Measurements from ENCODE around the gene GATAD2A. TPM values are rescaled to one million over a fixed set of nuclear protein-coding genes. Genes with fewer than 3 reads are reported as not detected.

Gene GATAD2A
- polyA plus RNA-seq, 2 donors, result 13.9 to 21.0 TPM

GRCh38 chr19:19502808-19503602, 97.5 kb downstream of the GATAD2A start:
- Histone ChIP-seq H3K27ac (ENCODE audit: low read depth in 2 of 2, low read length in 1 of 2) (peak overlapping the region in 1 of 2 donors; percentile 25), H3K4me1 (ENCODE audit: control insufficient read depth in 2 of 2, insufficient read depth in 2 of 2, low read length in 1 of 2) (no peaks in the 10 kb centered on the region), H3K4me3 (ENCODE audit: low read depth in 1 of 2, low read length in 2 of 2) (no peak overlapping the region), H3K36me3 (ENCODE audit: control insufficient read depth in 2 of 2, insufficient read depth in 2 of 2, low read length in 1 of 2) (peaks cover 31 to 72% of the 10 kb centered on the region in 2 donors), H3K27me3 (ENCODE audit: control insufficient read depth in 1 of 2, insufficient read depth in 2 of 2, low read length in 2 of 2) (no peaks in the 10 kb centered on the region), H3K9me3 (ENCODE audit: control insufficient read depth in 2 of 2, insufficient read depth in 1 of 2, low read depth in 1 of 2, low read length in 1 of 2) (no peaks in the 10 kb centered on the region)
- 81 to 86% methylated on average over 18 of the region's 18 CpGs for WGBS, 2 donors

GRCh38 chr19:19504754-19505668, 99.5 kb downstream of the GATAD2A start:
- Histone ChIP-seq H3K36me3 (ENCODE audit: control insufficient read depth in 2 of 2, insufficient read depth in 2 of 2, low read length in 1 of 2) (peaks cover 28 to 55% of the 10 kb centered on the region in 2 donors), H3K4me1 (ENCODE audit: control insufficient read depth in 2 of 2, insufficient read depth in 2 of 2, low read length in 1 of 2) (peaks cover 0 to 2% of the 10 kb centered on the region in 2 donors), H3K4me3 (ENCODE audit: low read depth in 1 of 2, low read length in 2 of 2) (no peak overlapping the region), H3K27ac (ENCODE audit: low read depth in 2 of 2, low read length in 1 of 2) (no peak overlapping the region), H3K27me3 (ENCODE audit: control insufficient read depth in 1 of 2, insufficient read depth in 2 of 2, low read length in 2 of 2) (no peaks in the 10 kb centered on the region), H3K9me3 (ENCODE audit: control insufficient read depth in 2 of 2, insufficient read depth in 1 of 2, low read depth in 1 of 2, low read length in 1 of 2) (no peaks in the 10 kb centered on the region)
- 91 to 95% methylated on average over 23 of the region's 23 CpGs for whole genome bisulfite sequencing, 2 donors

DNA sequence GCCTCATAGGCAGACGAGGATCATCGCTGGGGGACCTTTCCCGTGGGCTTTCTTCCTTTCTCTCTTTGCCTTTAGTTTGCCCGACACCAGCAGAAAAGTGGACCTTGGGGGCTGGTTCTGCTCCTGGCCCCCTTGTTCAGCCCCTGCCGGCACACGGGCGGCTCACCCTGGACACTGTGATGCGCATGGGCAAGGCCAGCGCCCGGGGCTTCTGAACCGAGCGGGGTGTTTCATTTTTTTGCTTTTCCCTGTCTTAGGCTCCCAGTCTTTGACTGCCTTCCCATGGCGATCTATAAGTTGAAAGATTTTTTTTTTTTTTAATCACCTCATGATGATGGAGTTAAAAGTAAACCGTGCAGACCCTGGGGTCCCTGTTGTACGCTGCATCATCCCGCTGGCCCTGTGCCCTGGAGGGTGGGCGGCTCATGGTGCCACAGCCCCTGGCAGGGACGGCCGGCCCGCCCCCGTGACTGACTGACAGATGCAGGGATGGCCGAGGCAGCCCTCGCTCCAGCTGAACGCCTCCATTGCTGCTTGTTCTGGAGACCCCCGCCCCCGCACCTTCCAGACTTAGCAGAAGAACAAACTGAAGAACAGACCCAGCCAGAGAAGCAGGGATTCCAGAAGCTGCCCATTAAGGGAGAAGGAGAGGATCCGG, 100.3 kb downstream of the GATAD2A start:
- Histone ChIP-seq H3K4me3 (ENCODE audit: low read depth in 1 of 2, low read length in 2 of 2) (no peak overlapping the region), H3K4me1 (ENCODE audit: control insufficient read depth in 2 of 2, insufficient read depth in 2 of 2, low read length in 1 of 2) (peaks cover 0 to 5% of the 10 kb centered on the region in 2 donors), H3K36me3 (ENCODE audit: control insufficient read depth in 2 of 2, insufficient read depth in 2 of 2, low read length in 1 of 2) (peaks cover 25 to 48% of the 10 kb centered on the region in 2 donors), H3K9me3 (ENCODE audit: control insufficient read depth in 2 of 2, insufficient read depth in 1 of 2, low read depth in 1 of 2, low read length in 1 of 2) (no peaks in the 10 kb centered on the region), H3K27ac (ENCODE audit: low read depth in 2 of 2, low read length in 1 of 2) (no peak overlapping the region), H3K27me3 (ENCODE audit: control insufficient read depth in 1 of 2, insufficient read depth in 2 of 2, low read length in 2 of 2) (no peaks in the 10 kb centered on the region)
- WGBS, 2 donors, result 84 to 87% methylated on average over 27 of the region's 27 CpGs

DNA sequence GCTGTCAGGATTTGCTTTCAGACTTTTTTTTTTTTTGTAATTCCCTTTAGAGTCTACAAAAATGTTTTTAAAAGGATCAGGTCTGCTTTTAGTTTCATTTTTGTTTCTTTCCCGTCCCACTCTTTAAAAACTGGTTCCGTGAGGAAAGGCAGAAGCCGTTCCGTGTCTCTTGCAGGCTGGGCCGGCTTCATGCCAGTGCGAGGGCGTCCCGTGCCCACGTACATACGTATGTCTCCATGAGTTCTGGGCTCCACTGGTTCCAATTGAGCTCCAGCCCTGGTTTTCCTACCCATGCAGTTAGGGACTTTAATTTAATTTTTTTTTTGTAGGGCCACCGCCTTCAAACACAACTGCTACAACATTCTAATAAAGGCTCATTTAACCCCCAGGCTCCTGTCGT, 101.1 kb downstream of the GATAD2A start:
- Histone ChIP-seq H3K27me3 (ENCODE audit: control insufficient read depth in 1 of 2, insufficient read depth in 2 of 2, low read length in 2 of 2) (no peaks in the 10 kb centered on the region), H3K4me3 (ENCODE audit: low read depth in 1 of 2, low read length in 2 of 2) (peak overlapping the region in 1 of 2 donors; percentile 21), H3K4me1 (ENCODE audit: control insufficient read depth in 2 of 2, insufficient read depth in 2 of 2, low read length in 1 of 2) (peaks cover 0 to 5% of the 10 kb centered on the region in 2 donors), H3K9me3 (ENCODE audit: control insufficient read depth in 2 of 2, insufficient read depth in 1 of 2, low read depth in 1 of 2, low read length in 1 of 2) (no peaks in the 10 kb centered on the region), H3K36me3 (ENCODE audit: control insufficient read depth in 2 of 2, insufficient read depth in 2 of 2, low read length in 1 of 2) (peaks cover 19 to 40% of the 10 kb centered on the region in 2 donors), H3K27ac (ENCODE audit: low read depth in 2 of 2, low read length in 1 of 2) (no peak overlapping the region)
- 68 to 75% methylated on average over 12 of the region's 12 CpGs for WGBS, 2 donors

- Histone ChIP-seq H3K4me3 (ENCODE audit: low read depth in 1 of 2, low read length in 2 of 2) (no peak overlapping the region), H3K9me3 (ENCODE audit: control insufficient read depth in 2 of 2, insufficient read depth in 1 of 2, low read depth in 1 of 2, low read length in 1 of 2) (no peaks in the 10 kb centered on the region), H3K36me3 (ENCODE audit: control insufficient read depth in 2 of 2, insufficient read depth in 2 of 2, low read length in 1 of 2) (peaks cover 14 to 33% of the 10 kb centered on the region in 2 donors), H3K27me3 (ENCODE audit: control insufficient read depth in 1 of 2, insufficient read depth in 2 of 2, low read length in 2 of 2) (no peaks in the 10 kb centered on the region), H3K4me1 (ENCODE audit: control insufficient read depth in 2 of 2, insufficient read depth in 2 of 2, low read length in 1 of 2) (peaks cover 0 to 5% of the 10 kb centered on the region in 2 donors), H3K27ac (ENCODE audit: low read depth in 2 of 2, low read length in 1 of 2) (no peak overlapping the region)
- WGBS, 2 donors, result 83 to 89% methylated on average over 8 of the region's 8 CpGs
Measured at GRCh38 chr19:19507354-19507753, 101.9 kb downstream of the GATAD2A start.

DNA sequence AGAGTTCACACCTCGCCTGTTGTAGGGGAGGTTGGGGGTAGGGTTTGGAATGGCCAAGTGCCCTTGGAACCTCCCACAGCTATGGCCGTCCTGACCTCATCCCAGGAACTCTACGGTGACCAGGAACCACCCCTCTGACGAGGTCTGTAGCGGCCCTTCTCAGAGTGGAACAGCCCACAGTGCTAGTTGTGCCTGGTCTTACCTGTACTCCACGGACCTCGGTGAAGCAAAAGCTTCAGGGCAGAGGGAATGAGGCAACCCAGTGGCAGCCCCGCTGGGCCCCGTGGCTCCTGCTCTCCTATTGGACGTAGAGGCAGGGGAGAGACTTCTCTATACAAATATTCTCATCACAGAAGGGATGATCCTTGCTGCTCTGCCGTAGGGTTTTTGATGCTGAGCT, 102.7 kb downstream of the GATAD2A start:
- Histone ChIP-seq H3K4me1 (ENCODE audit: control insufficient read depth in 2 of 2, insufficient read depth in 2 of 2, low read length in 1 of 2) (peaks cover 0 to 5% of the 10 kb centered on the region in 2 donors), H3K9me3 (ENCODE audit: control insufficient read depth in 2 of 2, insufficient read depth in 1 of 2, low read depth in 1 of 2, low read length in 1 of 2) (no peaks in the 10 kb centered on the region), H3K36me3 (ENCODE audit: control insufficient read depth in 2 of 2, insufficient read depth in 2 of 2, low read length in 1 of 2) (peaks cover 9 to 26% of the 10 kb centered on the region in 2 donors), H3K4me3 (ENCODE audit: low read depth in 1 of 2, low read length in 2 of 2) (no peak overlapping the region), H3K27ac (ENCODE audit: low read depth in 2 of 2, low read length in 1 of 2) (no peak overlapping the region), H3K27me3 (ENCODE audit: control insufficient read depth in 1 of 2, insufficient read depth in 2 of 2, low read length in 2 of 2) (no peaks in the 10 kb centered on the region)
- WGBS, 2 donors, result 84 to 87% methylated on average over 11 of the region's 11 CpGs

GRCh38 chr19:19510432-19510831, 105.0 kb downstream of the GATAD2A start:
- WGBS, 2 donors, result 35% methylated on average over 6 of the region's 6 CpGs
- Histone ChIP-seq H3K9me3 (ENCODE audit: control insufficient read depth in 2 of 2, insufficient read depth in 1 of 2, low read depth in 1 of 2, low read length in 1 of 2) (peaks cover 0 to 9% of the 10 kb centered on the region in 2 donors), H3K27me3 (ENCODE audit: control insufficient read depth in 1 of 2, insufficient read depth in 2 of 2, low read length in 2 of 2) (no peaks in the 10 kb centered on the region), H3K4me1 (ENCODE audit: control insufficient read depth in 2 of 2, insufficient read depth in 2 of 2, low read length in 1 of 2) (peaks cover 0 to 16% of the 10 kb centered on the region in 2 donors), H3K36me3 (ENCODE audit: control insufficient read depth in 2 of 2, insufficient read depth in 2 of 2, low read length in 1 of 2) (peaks cover 3 to 15% of the 10 kb centered on the region in 2 donors), H3K27ac (ENCODE audit: low read depth in 2 of 2, low read length in 1 of 2) (peak overlapping the region in 1 of 2 donors; percentile 11), H3K4me3 (ENCODE audit: low read depth in 1 of 2, low read length in 2 of 2) (no peak overlapping the region)

GRCh38 chr19:19513682-19514081, 108.2 kb downstream of the GATAD2A start:
- 82 to 87% methylated on average over 17 of the region's 17 CpGs for WGBS, 2 donors
- Histone ChIP-seq H3K4me1 (ENCODE audit: control insufficient read depth in 2 of 2, insufficient read depth in 2 of 2, low read length in 1 of 2) (peaks cover 0 to 16% of the 10 kb centered on the region in 2 donors), H3K36me3 (ENCODE audit: control insufficient read depth in 2 of 2, insufficient read depth in 2 of 2, low read length in 1 of 2) (no peaks in the 10 kb centered on the region), H3K4me3 (ENCODE audit: low read depth in 1 of 2, low read length in 2 of 2) (no peak overlapping the region), H3K27me3 (ENCODE audit: control insufficient read depth in 1 of 2, insufficient read depth in 2 of 2, low read length in 2 of 2) (no peaks in the 10 kb centered on the region), H3K27ac (ENCODE audit: low read depth in 2 of 2, low read length in 1 of 2) (no peak overlapping the region), H3K9me3 (ENCODE audit: control insufficient read depth in 2 of 2, insufficient read depth in 1 of 2, low read depth in 1 of 2, low read length in 1 of 2) (peaks cover 0 to 9% of the 10 kb centered on the region in 2 donors)

- WGBS, 2 donors, result 24 to 42% methylated on average over 46 of the region's 46 CpGs
- Histone ChIP-seq H3K27me3 (ENCODE audit: control insufficient read depth in 1 of 2, insufficient read depth in 2 of 2, low read length in 2 of 2) (no peaks in the 10 kb centered on the region), H3K4me3 (ENCODE audit: low read depth in 1 of 2, low read length in 2 of 2) (no peak overlapping the region), H3K36me3 (ENCODE audit: control insufficient read depth in 2 of 2, insufficient read depth in 2 of 2, low read length in 1 of 2) (no peaks in the 10 kb centered on the region), H3K4me1 (ENCODE audit: control insufficient read depth in 2 of 2, insufficient read depth in 2 of 2, low read length in 1 of 2) (peaks cover 0 to 16% of the 10 kb centered on the region in 2 donors), H3K27ac (ENCODE audit: low read depth in 2 of 2, low read length in 1 of 2) (no peak overlapping the region), H3K9me3 (ENCODE audit: control insufficient read depth in 2 of 2, insufficient read depth in 1 of 2, low read depth in 1 of 2, low read length in 1 of 2) (peaks cover 0 to 9% of the 10 kb centered on the region in 2 donors)
Measured at GRCh38 chr19:19514215-19514657, 108.8 kb downstream of the GATAD2A start.

Measured in esophagus (tissue), 2 donors.